Neural cell (in vitro differentiated cells): ENCODE data around the gene PCDHB1.

ENCODE experiments used
- EP300 ChIP-seq: fragments of 450-650 bp; conservative IDR thresholded peaks from 2 replicates; pipeline ENCODE4 v1.6.1; 2014; ENCODE audit warnings: antibody characterized with exemption, mild to moderate bottlenecking, moderate library complexity; ENCODE audit not compliant: poor library complexity, severe bottlenecking
- EZH2 ChIP-seq: fragments of 200-600, 300-800 bp; shearing (Covaris generic), sonication (generic); IDR thresholded peaks from 2 replicates; pipeline ENCODE4 v1.6.1; 2014; ENCODE audit warnings: antibody characterized with exemption, low read length, borderline replicate concordance, mild to moderate bottlenecking; ENCODE audit not compliant: insufficient read depth, poor library complexity, severe bottlenecking
- POLR2AphosphoS5 ChIP-seq: IDR thresholded peaks from 2 replicates; pipeline ENCODE4 v1.6.1; 2012
- RAD21 ChIP-seq: fragments of 450-650 bp; conservative IDR thresholded peaks from 2 replicates; pipeline ENCODE4 v1.6.1; 2014; ENCODE audit warnings: antibody characterized with exemption, mild to moderate bottlenecking, moderate library complexity
- REST ChIP-seq: IDR thresholded peaks from 2 replicates; pipeline ENCODE4 v1.6.1; 2012; ENCODE audit warnings: borderline replicate concordance
- SMC3 ChIP-seq: fragments of 450-650 bp; conservative IDR thresholded peaks from 2 replicates; pipeline ENCODE4 v1.6.1; 2014; ENCODE audit warnings: antibody characterized with exemption, mild to moderate bottlenecking, moderate library complexity; ENCODE audit not compliant: poor library complexity
- TAF1 ChIP-seq: IDR thresholded peaks from 2 replicates; pipeline ENCODE4 v1.6.1; 2012; ENCODE audit warnings: low read depth
- TF ChIP-seq, protein P1 (sequence below): fragments of 450-650 bp; IDR thresholded peaks from 2 replicates; pipeline ENCODE4 v1.5.1; 2014; ENCODE audit warnings: antibody characterized with exemption, mild to moderate bottlenecking, moderate library complexity; ENCODE audit not compliant: poor library complexity, severe bottlenecking

DNA sequence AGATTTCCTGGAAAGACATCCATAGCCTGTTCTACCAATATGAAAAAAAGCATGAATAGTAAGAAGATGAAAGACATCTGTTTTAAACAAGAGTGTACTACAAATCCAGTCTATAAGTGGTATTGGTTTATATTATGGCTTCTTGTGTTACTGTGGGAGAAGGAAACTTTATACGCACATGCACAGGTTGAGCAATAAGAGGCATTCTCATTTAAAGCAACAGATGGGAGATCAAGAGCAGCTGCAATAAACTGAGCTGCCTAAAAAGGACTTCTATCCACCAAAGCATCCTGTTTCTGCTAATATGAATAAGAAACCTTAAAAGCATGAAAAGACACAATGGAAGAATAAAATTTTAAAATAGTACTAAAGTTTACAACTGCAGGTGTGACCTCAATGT lies 8.6 kb upstream of the PCDHB1 start:
- TF ChIP-seq, protein P1, sequence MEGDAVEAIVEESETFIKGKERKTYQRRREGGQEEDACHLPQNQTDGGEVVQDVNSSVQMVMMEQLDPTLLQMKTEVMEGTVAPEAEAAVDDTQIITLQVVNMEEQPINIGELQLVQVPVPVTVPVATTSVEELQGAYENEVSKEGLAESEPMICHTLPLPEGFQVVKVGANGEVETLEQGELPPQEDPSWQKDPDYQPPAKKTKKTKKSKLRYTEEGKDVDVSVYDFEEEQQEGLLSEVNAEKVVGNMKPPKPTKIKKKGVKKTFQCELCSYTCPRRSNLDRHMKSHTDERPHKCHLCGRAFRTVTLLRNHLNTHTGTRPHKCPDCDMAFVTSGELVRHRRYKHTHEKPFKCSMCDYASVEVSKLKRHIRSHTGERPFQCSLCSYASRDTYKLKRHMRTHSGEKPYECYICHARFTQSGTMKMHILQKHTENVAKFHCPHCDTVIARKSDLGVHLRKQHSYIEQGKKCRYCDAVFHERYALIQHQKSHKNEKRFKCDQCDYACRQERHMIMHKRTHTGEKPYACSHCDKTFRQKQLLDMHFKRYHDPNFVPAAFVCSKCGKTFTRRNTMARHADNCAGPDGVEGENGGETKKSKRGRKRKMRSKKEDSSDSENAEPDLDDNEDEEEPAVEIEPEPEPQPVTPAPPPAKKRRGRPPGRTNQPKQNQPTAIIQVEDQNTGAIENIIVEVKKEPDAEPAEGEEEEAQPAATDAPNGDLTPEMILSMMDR: no peak
- no peak for TF ChIP-seq EZH2
- no peak for TF ChIP-seq RAD21
- no peak for TF ChIP-seq REST
- no peak for TF ChIP-seq POLR2AphosphoS5
- no peak for TF ChIP-seq EP300
- TF ChIP-seq TAF1: no peak
- no peak for TF ChIP-seq SMC3
